HG03378 (cell line): ENCODE results near the gene SIRT5.

Source experiments
- ATAC-seq: cut with Tn5 transposase; IDR thresholded peaks from one replicate; pipeline ENCODE4 v1.9.1; 2021; ENCODE audit warnings: mild to moderate bottlenecking, moderate library complexity; ENCODE audit not compliant: unreplicated experiment

The SIRT5 gene

DNA sequence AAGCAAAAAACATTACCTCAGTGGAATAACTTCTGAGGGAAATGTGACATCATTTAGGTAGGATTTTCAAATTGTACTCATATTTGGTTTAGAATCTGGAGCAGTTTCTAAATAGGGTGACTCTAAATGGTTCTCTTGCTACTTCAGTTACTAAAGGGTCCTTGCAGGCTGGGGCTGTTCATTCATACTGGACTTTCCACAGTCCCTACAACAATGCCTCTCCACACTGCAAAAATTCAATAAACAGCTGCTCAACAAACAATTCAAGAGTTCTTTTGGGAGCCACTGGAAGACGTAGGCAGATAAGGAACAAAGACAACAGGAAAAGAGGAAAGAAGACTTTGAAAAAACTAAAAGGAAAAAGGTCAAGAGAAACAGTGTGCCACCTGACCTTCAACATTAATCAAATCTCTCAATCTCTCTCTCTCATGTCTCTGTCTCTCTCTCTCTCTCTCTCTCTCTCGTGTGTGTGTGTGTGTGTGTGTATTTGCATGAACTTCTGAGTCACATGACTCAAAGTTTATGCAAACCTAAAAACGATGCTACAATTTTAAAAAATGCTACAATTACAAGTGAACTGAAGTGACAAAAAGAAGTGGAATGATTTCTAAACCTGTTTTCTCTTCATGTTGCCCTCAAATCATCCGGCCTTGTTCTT lies 55.2 kb downstream of the SIRT5 start:
- ATAC-seq: no peak

DNA sequence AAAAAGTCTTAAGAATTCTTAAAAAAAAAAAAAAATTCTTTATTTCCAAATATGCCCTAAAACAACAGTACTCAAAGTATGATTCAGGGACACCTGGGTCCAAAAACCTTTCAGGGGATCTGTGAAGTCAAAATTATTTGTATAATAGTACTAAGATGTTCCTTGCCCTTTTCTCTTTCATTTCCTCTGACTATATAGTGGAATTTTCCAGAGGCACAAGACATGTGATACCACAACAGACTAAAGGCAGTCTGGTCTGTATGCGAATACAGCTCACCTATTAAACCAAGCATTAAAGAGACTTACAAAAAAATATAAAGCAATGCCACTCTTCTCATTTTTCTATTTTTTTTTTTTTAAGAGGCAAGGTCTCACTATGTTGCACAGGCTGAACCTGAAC lies 56.1 kb downstream of the SIRT5 start:
- ATAC-seq: no peak

DNA sequence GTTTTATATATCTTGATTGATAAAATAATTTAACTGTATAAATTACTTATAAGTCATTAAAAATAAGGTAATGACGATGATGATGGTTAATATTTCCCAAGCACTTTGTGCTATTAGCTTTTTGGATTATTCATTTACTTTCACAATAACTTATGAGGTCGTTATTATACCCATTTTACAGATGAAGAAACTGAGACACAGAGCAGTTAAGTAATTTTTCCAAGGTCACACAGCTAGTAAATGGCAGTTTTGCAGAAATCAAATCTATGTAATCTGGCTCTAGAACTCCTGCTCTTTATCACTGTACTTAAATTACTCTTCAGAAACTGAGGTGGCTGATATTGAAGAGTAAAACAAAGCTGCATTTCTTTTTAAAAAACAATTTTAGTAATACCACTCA lies 58.9 kb downstream of the SIRT5 start:
- ATAC-seq: no peak

DNA sequence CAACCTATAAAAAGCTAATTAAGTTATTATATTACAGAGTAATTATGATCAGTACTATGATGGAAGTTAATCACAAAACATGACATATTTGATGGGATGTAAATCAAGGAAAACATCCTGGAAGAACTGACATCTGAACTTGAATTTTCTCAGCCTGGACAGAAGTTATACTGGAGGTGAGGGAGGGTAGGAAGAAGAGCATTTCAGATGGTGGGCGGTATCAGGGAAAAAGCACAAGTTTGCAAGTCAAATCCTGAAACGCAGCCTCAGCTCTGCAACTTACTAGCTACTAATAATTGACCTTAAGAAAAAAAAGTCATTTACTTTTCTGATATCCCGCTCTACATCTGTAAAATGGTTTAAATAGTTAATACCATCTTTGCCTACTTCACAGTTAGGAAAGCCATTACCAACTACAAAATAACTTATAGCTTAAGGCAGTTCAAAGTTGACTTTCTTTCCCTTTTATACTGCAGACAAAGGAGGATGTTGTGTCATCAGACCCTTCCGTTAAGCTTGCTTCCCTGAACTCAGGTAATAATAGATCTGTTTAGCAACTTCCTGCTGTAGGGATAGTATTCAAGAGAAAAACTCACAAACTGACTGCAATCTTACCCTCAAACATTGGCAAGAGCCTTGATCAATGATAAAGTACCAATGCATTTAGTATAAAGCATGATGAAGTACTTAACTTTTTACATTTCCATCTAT lies 61.7 kb downstream of the SIRT5 start:
- ATAC-seq: no peak

DNA sequence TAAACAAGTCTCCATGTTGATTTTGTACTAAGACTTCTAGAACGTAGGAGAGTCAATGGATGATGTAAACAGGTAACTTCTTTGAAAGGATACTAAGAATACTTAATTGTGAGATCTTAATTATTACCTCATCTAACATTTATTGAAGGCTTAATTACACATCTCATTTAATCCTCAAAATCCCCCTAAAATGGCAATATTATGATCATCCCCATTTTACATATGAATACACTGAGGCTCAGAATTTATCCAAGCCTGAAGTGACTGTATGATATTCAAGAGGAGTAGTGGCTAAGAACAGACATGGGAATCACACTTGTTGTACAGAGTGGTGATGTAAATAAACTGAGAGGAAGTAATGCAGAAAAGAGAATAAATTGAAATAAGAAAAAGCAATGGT lies 63.6 kb downstream of the SIRT5 start:
- ATAC-seq: no peak

DNA sequence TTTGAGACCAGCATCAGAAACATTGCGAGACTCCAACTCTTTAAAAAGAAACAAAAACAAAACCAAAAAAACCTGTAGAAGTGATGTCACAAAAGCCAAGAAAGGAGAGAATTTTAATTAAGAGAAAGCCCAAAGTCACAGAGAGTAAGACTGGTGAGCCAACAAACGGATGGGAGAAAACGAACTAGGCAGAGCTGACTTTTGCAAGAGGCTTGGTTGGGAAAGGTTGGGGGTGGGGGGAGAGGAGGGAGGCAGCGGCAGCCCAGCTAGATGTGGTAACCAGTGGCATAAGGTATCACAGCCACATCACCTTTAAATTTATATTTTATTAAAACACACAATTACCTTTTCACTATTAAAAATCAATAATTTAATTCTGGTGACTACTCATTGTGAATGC lies 64.2 kb downstream of the SIRT5 start:
- no peak for ATAC-seq

DNA sequence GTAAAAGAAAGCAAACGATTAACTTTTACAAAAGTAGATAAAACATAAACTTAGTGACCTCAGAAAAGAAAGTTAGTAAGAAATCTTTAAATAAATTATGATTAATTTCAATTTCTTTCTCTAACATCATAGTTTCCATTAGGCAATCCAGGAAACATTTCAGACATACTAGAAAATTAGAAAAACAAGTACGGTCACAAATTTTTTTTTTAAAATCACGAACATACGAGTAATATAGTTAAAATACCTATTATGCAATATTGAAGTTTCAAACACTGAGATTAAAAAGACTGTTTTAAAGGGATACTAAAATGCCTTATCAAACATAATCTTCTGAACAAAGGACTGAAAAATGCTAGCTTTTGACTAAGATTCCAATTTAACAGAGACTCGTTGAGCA lies 66.9 kb downstream of the SIRT5 start:
- ATAC-seq: no peak

DNA sequence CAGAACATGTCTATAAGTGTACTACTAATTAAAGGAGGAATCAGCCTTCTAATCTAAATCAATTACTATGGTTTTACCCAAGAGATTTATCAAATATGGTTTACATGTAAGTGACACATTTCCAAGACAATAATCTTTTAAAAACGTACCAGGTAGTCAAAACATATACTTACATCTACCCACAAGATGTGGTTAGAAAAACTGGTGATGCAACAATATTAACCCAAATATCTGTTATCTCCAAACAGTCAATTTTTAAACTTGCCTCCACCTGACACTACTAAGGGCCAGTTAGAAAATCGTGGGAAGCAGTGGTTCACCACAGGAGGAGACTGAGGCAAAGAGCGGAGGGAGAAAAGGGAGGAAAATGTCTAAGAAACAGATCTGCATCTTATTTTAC lies 68.7 kb downstream of the SIRT5 start:
- no peak for ATAC-seq

- no peak for ATAC-seq
Measured at GRCh38 chr6:13648850-13649249, 74.4 kb downstream of the SIRT5 start.

- ATAC-seq: no peak
Measured at GRCh38 chr6:13649393-13649792, 75.0 kb downstream of the SIRT5 start.

GRCh38 chr6:13653296-13653695 lies 78.9 kb downstream of the SIRT5 start:
- no peak for ATAC-seq

DNA sequence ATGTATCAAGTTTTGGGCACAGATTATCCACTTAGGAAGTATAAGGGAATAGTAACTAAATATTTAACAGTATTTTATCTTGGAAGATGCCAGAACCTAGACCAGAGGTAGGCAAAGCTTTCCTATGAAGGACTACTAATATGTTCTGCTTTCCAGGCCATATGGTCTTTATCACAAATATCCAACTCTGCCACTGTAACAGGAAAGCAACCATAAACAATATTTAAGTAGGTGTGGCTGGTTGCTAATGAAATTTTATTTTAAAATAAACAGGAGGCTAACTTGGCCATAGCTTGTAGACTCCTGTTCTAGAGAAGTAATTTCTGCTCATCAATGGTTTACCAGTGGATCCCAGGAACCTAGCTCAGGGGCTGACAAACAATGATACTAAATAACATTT lies 80.1 kb downstream of the SIRT5 start:
- ATAC-seq: no peak

DNA sequence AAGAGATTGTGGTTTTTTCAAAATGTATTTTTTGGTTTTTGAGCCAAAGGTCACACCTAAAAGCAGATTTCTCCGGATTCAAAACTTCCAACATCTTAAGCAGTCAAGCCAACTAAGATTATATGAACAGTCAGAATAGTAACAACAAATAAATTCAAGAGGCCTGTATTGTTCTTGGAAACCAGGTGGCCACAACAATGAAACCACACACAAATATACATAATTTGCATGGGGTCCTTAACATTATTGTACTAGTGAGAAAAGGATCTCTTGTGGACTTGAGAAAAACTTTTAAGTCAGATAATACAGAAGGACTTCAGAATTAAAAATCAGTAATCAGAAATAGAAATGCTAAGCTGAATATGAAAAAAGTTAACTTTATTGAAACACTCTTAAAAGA lies 81.3 kb downstream of the SIRT5 start:
- no peak for ATAC-seq

- ATAC-seq: no peak
Measured at GRCh38 chr6:13660273-13660672, 85.9 kb downstream of the SIRT5 start.

- no peak for ATAC-seq
Measured at GRCh38 chr6:13660893-13661292, 86.5 kb downstream of the SIRT5 start.

DNA sequence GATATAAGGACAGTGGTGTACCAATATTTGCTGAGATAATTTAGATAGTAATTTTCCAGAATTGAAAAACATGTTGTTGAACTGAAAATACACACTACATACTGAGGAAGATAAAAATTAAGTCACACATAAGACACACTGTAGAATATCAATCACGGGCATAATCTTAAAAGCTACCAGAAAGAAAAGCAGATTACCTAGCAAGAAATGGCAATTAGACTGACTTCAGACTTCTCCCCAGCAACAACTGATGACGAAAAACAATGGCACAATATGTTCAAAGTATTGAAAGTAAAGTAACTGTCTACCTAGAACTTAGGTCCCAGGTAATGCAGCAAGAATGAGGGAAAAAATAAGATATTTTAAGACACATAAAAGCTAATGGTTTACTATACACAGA lies 87.2 kb downstream of the SIRT5 start:
- no peak for ATAC-seq

DNA sequence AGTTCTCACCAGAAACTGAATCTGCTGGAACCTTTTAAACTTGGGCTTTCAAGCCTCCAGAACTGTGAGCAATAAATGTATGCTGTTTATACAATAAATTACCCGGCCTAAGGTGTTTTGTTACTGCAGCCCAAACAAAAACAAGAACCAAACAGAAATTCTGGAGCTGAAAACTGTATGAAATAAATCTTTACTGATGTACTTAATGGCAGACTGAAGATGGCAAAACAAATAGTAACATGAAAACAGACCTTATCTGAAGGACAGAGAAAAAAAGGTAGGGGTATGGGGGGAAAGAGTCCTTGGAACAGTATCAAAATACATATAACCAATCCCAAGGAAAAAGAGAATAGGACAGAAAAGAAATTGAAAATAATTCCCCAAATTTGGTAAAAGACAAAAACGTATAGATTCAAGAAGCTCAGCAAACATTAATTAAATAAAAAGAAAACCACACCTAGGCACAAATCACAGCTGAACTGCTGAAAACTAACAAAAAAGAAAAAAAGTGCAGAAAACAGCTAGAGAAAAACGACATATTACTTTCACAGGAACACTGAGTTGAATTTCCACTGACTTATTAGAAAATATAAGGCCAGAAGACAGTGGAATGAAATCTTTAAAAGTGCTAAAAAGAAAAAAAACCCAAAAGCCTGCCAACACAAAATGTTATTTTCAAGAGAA lies 88.4 kb downstream of the SIRT5 start:
- no peak for ATAC-seq

GRCh38 chr6:13663986-13664385 lies 89.6 kb downstream of the SIRT5 start:
- ATAC-seq: no peak
